RWPE1 (cell line): Measurements from ENCODE around the gene MYZAP.

Experiments used
- CTCF ChIA-PET: fragments of 350-600 bp; sonication (Branson Sonifier 250); formaldehyde crosslinking; extraction: SDS; loops from one replicate; lab custom pipeline; 2021; lab: Yijun Ruan, JAX
- POLR2A ChIA-PET: fragments of 400-600 bp; formaldehyde crosslinking; extraction: SDS; loops from one replicate; lab custom pipeline; 2020; ENCODE audit warnings: antibody characterized with exemption; ENCODE audit not compliant: low non-redundant PET; lab: Yijun Ruan, JAX
- DNase-seq: peaks from one replicate; pipeline ENCODE4 v3.0.0; 2012; ENCODE audit warnings: low spot score
- H3K27ac ChIP-seq: fragments of 450-650 bp; 2 replicates; pipeline ENCODE4 v1.5.1; 2017
- CTCF ChIP-seq: fragments of 450-650 bp; conservative IDR thresholded peaks from 2 replicates; pipeline ENCODE4 v1.5.1; 2017; ENCODE audit warnings: low read depth, mild to moderate bottlenecking

The MYZAP gene

GRCh38 chr15:57708047-57708446, 116.3 kb downstream of the MYZAP start:
- ChIA-PET CTCF (interaction anchor here (0.7 to 0.8 kb wide), 2 partner anchors 153 to 931 kb away, joined by 3 to 4 read pairs; no protein-coding TSS in a partner anchor), POLR2A (interaction anchor here (0.6 to 1.0 kb wide), 2 partner anchors 40 to 54 kb away, joined by 4 read pairs; no protein-coding TSS in a partner anchor)
- no peak for TF ChIP-seq CTCF
- no peak for DNase-seq
- no peak overlapping the region for H3K27ac ChIP-seq

GRCh38 chr15:57718309-57718708, 126.6 kb downstream of the MYZAP start:
- no peak for DNase-seq
- TF ChIP-seq CTCF = no peak
- POLR2A ChIA-PET = no interaction called here
- H3K27ac ChIP-seq = no peak overlapping the region
- CTCF ChIA-PET = no interaction called here

GRCh38 chr15:57720867-57721266, 129.2 kb downstream of the MYZAP start:
- TF ChIP-seq CTCF = no peak
- ChIA-PET POLR2A (no interaction called here), CTCF (no interaction called here)
- H3K27ac ChIP-seq = no peak overlapping the region
- no peak for DNase-seq

GRCh38 chr15:57726411-57726810, 134.7 kb downstream of the MYZAP start:
- POLR2A ChIA-PET = no interaction called here
- no peak for DNase-seq
- TF ChIP-seq CTCF = no peak
- CTCF ChIA-PET = interaction anchor here (0.6 to 1.1 kb wide), 2 partner anchors 17 to 20 kb away, joined by 4 read pairs; partner anchors contain the start of gene POLR2M
- H3K27ac ChIP-seq = peak overlapping the region; percentile 87

GRCh38 chr15:57727031-57727430, 135.3 kb downstream of the MYZAP start:
- ChIA-PET POLR2A (interaction anchor here (0.6 kb wide), 1 partner anchor 20 kb away, joined by 3 read pairs; the partner anchor contains the start of gene POLR2M), CTCF (interaction anchor here (0.6 to 1.1 kb wide), 2 partner anchors 16 to 21 kb away, joined by 4 read pairs; partner anchors contain the start of gene POLR2M)
- TF ChIP-seq CTCF = no peak
- peak; percentile 81 for DNase-seq
- peak overlapping the region; percentile 87 for H3K27ac ChIP-seq

GRCh38 chr15:57728436-57728835, 136.7 kb downstream of the MYZAP start:
- no peak for DNase-seq
- TF ChIP-seq CTCF = no peak
- ChIA-PET POLR2A (no interaction called here), CTCF (no interaction called here)
- peak overlapping the region; percentile 87 for H3K27ac ChIP-seq
